Body of pancreas (tissue), 4 donors: Measurements from ENCODE around the gene H19. TPM values are rescaled to one million over a fixed set of nuclear protein-coding genes. Genes with fewer than 3 reads are reported as not detected.

Source experiments
- ATAC-seq: fragments of 150-250 bp; one replicate; pipeline ENCODE4 v1.9.1; 2016
- DNase-seq, 4 donors: peaks; one replicate each; pipeline ENCODE4 v3.0.0-alpha.2; 2019
- H3K27ac ChIP-seq, 4 donors: fragments of 200-600 bp; sonication (generic); 1 replicate in 3 of 4; 2 replicates in 1 of 4; pipeline versions ENCODE4 v1.5.1 to v1.6.1; 2016 to 2019; ENCODE audit warnings: mild to moderate bottlenecking in 1 of 4, mixed read lengths in 1 of 4, moderate library complexity in 1 of 4
- H3K27me3 ChIP-seq, 2 donors: fragments of 200-600 bp; sonication (generic); one replicate each; pipeline ENCODE4 v1.6.0; 2016; ENCODE audit warnings: mild to moderate bottlenecking in 1 of 2
- H3K36me3 ChIP-seq, 2 donors: fragments of 200-600 bp; sonication (generic); replicated peaks in 1 of 2; 2 replicates each; pipeline ENCODE4 v1.5.1; 2016; ENCODE audit warnings: low read depth in 2 of 2; ENCODE audit not compliant: insufficient read depth in 1 of 2
- H3K4me1 ChIP-seq: fragments of 200-600 bp; sonication (generic); one replicate; pipeline ENCODE4 v1.6.0; 2016
- H3K4me3 ChIP-seq, 2 donors: fragments of 200-600 bp; sonication (generic); 1 replicate in 1 of 2; 2 replicates in 1 of 2; pipeline ENCODE4 v1.5.1; 2016 to 2019
- H3K9me3 ChIP-seq, 3 donors: fragments of 200-600 bp; sonication (generic); 1 replicate in 2 of 3; 2 replicates in 1 of 3; pipeline ENCODE4 v1.5.1; 2016
- CTCF ChIP-seq, 7 experiments: fragments of 450-650 bp in 4 of 7; fragments of 200-600 bp in 3 of 7; sonication (generic) in 3 of 7; IDR thresholded peaks; one replicate each; pipeline ENCODE4 v1.5.1; 2016 to 2019; ENCODE audit warnings: antibody characterized with exemption in 7 of 7
- POLR2A ChIP-seq, 3 donors: fragments of 450-650 bp; IDR thresholded peaks; one replicate each; pipeline ENCODE4 v1.6.1; 2016; ENCODE audit warnings: antibody characterized with exemption in 3 of 3, mild to moderate bottlenecking in 2 of 3
- WGBS, 2 donors: methylation state at CpG; one replicate each; pipeline ENCODE4 v1.1.5; 2017; 5-methylcytosine and 5-hydroxymethylcytosine counted together
- intact Hi-C: fragments of 100-400 bp; cut with DNase I; formaldehyde crosslinking; loops from one replicate; pipeline ENCODE4 v1.15.1; 2023
- total RNA-seq, 2 donors: library from RNA; depleted of rRNA; stranded (reverse); fragments of >200 nt; gene quantifications; one replicate each; pipeline ENCODE4 v1.1.0, GENCODE V29; 2016

H19 gene
- total RNA-seq, 2 donors from 2014 or later, result 151 to 234 TPM

- ATAC-seq, result peak; percentile 42
These were observed 14.6 kb downstream of the H19 start for GRCh38 chr11:1982873-1983600.

GRCh38 chr11:1979607-1980006 lies 18.0 kb downstream of the H19 start:
- Histone ChIP-seq H3K4me1 (peaks cover 3% of the 10 kb centered on the region), H3K36me3 (no peaks in the 10 kb centered on the region), H3K9me3 (no peaks in the 10 kb centered on the region), H3K4me3 (no peak overlapping the region), H3K27me3 (no peaks in the 10 kb centered on the region), H3K27ac (no peak overlapping the region)
- DNase-seq (no peak), ATAC-seq (no peak)
- whole genome bisulfite sequencing, 2 donors, result no CpG with 5 or more reads among the region's 11 CpGs
- TF ChIP-seq CTCF (IDR thresholded peaks at IDR 0.05) (no peak), POLR2A (IDR thresholded peaks at IDR 0.05) (no peak)
- intact Hi-C loops, result no loop called here

More at GRCh38 chr11:1982873-1983600, 14.6 kb downstream of the H19 start:
- WGBS, 2 donors, result no CpG with 5 or more reads among the region's 26 CpGs
- peak overlapping the region in 1 of 4 donors; percentile 37 for H3K27ac ChIP-seq
- no peaks in the 10 kb centered on the region for H3K9me3 ChIP-seq
- no peak overlapping the region for H3K4me3 ChIP-seq
- intact Hi-C loops, result no loop called here
- TF ChIP-seq CTCF (IDR thresholded peaks at IDR 0.05) (no peak), POLR2A (IDR thresholded peaks at IDR 0.05) (no peak)
- H3K4me1 ChIP-seq, result peaks cover 3% of the 10 kb centered on the region
- H3K27me3 ChIP-seq, result no peaks in the 10 kb centered on the region
- no peak for DNase-seq
- H3K36me3 ChIP-seq, result no peaks in the 10 kb centered on the region

GRCh38 chr11:1978720-1979473 lies 18.7 kb downstream of the H19 start:
- Histone ChIP-seq H3K9me3 (no peaks in the 10 kb centered on the region), H3K27me3 (no peaks in the 10 kb centered on the region), H3K4me1 (peaks cover 3% of the 10 kb centered on the region), H3K27ac (no peak overlapping the region), H3K4me3 (no peak overlapping the region), H3K36me3 (no peaks in the 10 kb centered on the region)
- ATAC-seq (no peak), DNase-seq (peak in 1 of 4 donors; percentile 12)
- intact Hi-C loops, result no loop called here
- TF ChIP-seq POLR2A (IDR thresholded peaks at IDR 0.05), result no peak
- WGBS, 2 donors, result no CpG with 5 or more reads among the region's 26 CpGs

- Histone ChIP-seq H3K27me3 (no peaks in the 10 kb centered on the region), H3K27ac (no peak overlapping the region), H3K36me3 (no peaks in the 10 kb centered on the region), H3K4me3 (no peak overlapping the region), H3K9me3 (no peaks in the 10 kb centered on the region), H3K4me1 (no peaks in the 10 kb centered on the region)
- WGBS, 2 donors, result no CpG with 5 or more reads among the region's 13 CpGs
- TF ChIP-seq CTCF (IDR thresholded peaks at IDR 0.05), result no peak
- TF ChIP-seq POLR2A (IDR thresholded peaks at IDR 0.05), result no peak
- ATAC-seq, result no peak
- intact Hi-C loops, result no loop called here
- DNase-seq, result no peak
These were observed 22.5 kb downstream of the H19 start for GRCh38 chr11:1975185-1975584.

GRCh38 chr11:1970956-1971355 lies 26.7 kb downstream of the H19 start:
- Histone ChIP-seq H3K27ac (no peak overlapping the region), H3K4me1 (no peaks in the 10 kb centered on the region), H3K36me3 (no peaks in the 10 kb centered on the region), H3K27me3 (no peaks in the 10 kb centered on the region), H3K4me3 (no peak overlapping the region), H3K9me3 (no peaks in the 10 kb centered on the region)
- DNase-seq (peak in 1 of 4 donors; percentile 8), ATAC-seq (no peak)
- TF ChIP-seq POLR2A (IDR thresholded peaks at IDR 0.05), result no peak
- no peak for TF ChIP-seq CTCF (IDR thresholded peaks at IDR 0.05)
- intact Hi-C loops, result no loop called here
- 61 to 78% methylated on average over 6 of the region's 15 CpGs for WGBS, 2 donors
